Medulla oblongata (tissue), 1 donor: Measurements from ENCODE around the gene PPIL3.
A peak's percentile ranks its signal among the peaks of the same experiment; 100 is the strongest.

ENCODE experiments used
- DNase-seq: peaks from one replicate; pipeline ENCODE4 v3.0.0-alpha.2; 2015; ENCODE audit errors: extremely low spot score

Gene PPIL3

DNA sequence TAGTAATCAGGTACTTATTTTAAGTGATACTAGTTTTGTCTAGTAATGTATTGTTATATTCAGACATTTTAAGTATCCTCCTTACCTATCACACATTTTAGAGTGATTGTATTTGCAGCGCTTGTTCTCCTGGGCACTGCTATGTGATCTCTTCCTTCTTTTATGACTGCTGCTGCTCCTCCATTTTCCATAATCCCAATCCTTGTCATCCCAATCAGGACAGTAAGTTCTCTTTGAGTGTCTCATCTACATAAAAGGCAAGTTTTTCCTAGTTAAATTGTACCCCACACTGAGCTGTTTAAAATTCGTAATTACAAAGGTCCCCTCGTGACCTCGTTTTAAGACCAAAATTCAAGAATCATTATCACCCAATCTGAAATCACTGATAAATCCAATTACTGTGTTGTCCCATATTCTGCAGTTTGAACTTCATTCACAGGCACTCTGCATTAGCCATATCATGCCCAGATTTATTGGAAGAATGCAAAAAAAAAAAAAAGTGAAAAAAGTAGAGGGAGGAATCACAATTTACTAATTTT, 27.2 kb downstream of the PPIL3 start:
- DNase-seq, result peak; percentile 55

DNA sequence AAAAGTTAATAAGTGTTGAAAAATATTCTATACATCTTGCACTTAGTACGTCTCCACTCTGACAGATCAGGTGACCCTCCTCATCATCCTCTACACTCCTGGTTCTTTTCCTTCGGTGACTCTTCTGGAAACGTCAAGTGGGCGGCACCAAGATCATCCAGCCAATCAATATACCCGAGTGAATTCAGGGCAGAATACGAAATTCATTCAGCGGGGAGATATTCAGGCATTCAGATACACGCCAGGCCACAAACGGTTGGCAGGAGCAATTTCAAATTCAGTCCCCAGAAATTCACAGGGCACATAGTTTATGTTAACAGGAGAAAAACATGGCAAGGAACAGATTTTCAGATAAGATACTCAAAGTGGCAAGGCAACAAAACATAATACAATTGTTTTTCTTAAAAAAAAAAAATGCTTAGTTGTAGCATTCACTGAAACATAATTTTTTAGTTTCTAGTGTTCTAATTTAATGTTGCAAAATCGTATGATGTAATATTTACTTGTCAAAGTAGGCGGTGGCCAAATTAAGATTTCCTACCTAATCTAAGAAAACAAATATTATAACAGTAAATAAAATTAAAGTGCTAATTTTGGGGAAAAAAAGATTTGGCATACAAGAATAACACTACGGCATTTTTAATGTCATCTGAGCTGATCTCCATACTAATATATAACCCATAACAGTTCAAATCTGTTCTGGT, 28.6 kb downstream of the PPIL3 start:
- peak; percentile 76 for DNase-seq

DNA sequence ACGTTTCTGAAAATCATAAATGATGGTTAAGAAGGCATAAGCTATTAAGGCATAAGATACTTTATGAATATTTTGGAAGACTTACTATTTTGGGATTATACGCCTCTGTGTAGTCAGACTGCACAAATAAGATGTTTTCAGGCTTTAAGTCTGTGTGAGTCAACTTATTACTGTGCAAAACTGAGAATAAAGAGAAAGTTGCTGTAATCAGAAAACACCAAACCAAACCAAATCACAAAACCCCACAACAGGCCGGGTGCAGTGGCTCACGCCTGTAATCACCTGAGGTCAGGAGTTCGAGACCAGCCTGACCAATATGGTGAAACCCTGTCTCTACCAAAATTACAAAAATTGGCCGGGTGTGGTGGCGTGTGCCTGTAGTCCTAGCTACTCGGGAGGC, 32.1 kb downstream of the PPIL3 start:
- no peak for DNase-seq

DNA sequence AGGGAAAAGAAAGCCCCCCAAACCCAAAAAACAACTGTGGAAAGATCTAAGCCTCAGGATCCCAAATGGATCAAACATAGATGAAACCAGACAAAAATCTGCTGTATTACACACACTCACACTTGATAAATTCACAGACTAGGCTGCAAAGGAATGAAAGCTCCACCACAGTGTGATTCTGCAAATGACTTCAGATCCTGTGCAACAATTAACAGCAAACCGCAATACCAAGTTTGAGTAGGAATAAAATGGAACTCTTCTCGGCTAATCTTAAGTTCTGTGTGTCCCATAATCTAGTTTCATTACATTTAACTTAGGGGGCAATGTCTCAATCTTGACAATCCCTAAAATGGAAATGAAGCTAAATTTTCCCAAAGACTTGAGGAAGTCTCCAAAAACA, 36.3 kb downstream of the PPIL3 start:
- DNase-seq, result no peak

DNA sequence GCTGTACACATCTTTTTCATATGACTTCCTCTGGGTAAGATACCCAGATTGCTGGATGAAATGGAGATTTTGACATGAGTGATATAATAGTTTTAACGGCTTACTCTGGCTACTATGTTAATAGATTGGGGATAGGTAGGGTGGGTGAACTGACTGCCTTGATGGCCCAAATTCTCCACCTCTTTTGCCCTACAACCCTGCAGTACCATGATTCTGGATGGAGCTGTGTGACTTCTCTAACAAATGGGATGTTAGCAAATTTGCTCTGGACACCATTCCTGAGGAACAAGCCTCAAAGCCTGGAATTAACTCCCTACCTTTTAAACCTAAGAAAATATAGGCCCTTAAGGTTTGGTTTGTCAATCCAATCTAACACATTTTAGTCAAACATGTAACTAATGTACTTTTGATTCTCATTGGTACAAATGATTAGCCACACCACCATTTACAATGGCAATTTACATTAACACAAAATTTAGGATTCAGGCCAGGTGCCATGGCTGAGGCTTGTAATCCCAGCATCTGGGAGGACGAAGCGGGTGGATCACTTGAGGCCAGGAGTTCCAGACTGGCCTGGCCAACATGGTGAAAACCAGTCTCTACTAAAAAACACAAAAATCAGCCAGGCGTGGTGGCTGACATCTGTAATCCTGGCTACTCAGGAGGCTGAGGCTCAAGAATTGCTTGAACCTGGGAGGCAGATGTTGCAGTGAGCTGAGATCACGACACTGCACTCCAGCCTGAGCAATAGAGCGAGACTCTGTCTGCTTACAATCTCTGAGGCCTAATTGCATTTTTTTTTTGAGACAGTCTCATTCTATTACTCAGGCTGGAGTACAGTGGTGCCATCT, 37.3 kb downstream of the PPIL3 start:
- DNase-seq, result no peak

DNA sequence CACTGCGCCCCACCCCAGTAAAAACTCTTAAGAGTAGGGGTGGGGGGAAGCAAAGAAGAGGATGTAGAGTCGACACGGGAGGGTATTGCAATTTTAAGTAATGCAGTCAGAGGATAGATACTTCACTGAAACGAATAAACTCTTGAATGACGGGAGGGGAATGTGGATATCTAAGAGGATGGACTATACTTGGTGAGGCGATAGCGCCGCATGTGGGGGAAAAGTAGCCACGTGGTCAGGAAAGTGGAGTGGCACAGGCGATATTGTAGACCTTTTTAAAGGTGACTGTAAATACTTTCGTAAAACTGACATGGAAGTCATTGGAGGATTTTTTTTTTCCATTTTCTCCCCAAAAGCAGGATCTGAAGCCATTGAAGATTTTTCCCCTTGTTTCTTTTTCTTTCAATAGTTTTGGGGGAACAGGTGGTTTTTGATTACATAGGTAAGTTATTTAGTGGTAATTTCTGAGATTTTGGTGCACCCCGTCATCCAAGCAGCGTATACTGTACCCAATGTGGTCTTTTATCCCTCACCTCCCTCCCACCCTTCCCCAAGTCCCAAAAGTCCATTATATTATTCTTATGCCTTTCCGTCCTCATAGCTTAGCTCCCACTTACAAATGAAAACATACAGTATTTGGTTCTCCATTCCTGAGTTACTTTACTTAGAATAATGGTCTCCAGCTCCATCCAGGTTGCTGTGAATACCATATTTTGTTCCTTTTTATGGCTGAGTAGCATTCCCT, 38.2 kb downstream of the PPIL3 start:
- no peak for DNase-seq

DNA sequence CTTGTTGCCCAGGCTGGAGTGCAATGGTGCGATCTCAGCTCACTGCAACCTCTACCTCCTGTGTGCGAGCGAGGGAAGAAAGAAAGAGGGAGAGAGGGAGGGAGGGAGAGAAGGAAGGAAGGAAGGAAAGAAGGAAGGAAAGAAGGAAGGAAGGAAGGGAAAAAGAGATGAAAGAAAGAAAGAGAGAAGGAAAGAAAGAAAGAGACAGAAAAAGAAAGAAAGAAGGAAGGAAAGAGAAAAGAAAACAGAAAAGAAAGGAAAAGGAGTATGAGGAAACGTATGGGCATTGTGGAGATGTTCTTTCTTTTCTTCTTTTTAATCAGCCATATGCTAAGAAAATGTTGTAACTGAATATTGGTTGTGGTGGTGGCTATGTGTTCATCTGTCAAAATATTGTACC, 40.9 kb downstream of the PPIL3 start:
- DNase-seq, result no peak

DNA sequence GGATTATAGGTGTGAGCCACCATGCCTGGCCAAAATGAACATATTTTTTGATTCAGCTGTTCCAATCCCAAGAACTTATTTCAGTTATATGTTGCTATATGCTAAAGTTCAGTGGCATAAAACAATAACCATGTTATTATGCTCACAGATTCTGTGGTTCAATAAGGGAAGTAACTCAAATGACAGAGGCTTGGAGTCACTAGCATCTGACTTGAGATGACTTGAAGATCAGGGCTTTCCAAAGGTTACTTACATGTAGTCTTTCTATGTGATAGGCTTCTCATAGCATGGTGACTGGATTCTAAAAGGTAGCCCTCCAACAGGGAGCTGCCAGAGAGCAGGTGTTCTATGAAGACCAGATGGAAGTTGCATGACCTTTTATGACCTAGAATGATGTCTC, 41.6 kb downstream of the PPIL3 start:
- DNase-seq, result no peak

DNA sequence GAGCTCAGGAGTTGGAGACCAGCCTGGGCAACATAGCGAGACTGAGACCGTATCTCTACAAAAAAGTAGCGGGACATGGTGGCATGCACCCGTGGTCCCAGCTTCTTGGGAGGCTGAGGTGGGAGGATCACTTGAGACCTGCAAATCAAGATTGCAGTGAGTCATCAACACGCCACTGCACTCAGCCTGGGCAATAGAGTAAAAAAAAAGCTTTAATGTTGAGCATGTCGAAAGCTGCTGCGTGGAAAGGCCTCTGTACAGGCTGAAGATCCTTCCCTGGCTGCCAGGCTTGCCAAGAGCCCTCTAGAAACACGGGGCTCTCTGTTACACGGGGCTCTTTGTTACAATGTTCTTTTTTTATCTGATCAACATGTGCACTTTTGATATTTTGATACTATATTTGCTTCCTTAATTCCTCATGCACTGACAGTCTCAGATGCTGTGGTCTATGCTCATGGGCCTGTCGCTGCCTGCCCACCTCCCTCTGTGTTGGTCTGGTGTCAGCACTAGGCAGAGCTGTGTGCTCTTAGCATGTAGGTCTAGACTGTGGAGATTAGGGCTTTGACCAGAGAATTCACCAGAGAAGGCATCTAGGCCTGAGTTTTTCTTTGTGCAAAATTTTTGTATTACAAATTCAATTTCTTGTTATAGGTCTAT, 43.1 kb downstream of the PPIL3 start:
- DNase-seq, result no peak

DNA sequence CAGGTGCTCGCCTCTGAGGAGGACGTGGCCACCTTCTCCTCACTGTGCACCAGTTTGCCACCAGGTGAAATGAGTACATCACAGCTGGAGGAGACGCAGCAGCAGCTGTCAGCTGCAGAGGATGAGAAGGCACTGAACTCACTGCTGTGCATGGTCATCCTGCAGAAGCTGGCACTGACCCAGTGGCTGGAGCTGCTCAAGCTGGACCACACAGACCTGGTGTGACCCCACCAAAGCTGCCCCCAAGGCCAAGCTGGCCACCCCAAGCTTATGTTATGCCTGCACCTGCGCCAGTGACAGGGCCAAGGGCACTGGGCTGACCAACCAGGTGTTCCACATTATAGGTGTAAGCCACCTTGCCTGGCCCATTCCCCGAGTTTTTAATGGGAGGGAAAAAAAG, 43.7 kb downstream of the PPIL3 start:
- DNase-seq, result no peak

DNA sequence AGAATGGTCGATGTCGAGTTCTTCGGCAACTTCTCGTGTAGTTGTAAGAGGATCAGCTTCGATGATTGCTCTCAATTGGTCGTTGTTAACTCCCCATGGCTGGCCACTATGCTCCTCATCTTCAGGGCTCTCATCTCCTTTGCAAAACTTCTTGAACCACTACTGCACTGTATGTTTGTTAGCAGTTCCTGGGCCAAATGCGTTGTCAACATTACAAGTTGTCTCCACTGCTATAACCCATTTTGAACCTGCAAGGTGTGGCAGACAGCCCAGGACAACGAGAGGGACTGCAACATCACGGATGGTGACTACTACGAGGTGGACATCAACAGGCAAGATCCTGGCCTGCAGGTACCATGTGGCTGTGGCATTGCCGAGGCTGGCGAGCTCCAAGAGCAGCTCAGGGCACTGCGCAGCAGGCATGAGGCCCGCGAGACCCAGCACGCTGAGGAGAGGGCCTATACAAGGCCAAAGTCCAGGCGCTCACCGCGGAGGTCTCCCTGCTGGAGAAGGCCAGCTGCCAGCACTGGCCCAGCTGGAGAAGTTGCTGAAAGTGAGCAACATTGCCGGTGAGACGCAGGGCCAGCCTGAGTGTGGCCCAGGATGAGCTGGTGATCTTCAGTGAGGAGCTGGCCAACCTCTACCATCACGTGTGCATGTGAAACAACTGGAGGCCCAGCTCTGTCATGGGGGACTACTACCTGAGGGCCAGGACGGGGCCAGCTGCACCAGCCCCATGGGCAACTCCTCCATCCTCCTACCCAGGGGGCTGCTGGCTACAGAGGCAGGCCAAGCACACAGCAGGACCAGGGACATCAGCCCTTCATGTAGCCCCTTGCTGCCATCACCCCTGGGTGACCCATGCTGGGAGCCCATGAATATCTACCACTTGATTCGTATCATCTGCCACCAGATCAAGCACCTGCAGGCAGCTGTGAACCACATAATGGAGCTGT, 44.6 kb downstream of the PPIL3 start:
- no peak for DNase-seq

DNA sequence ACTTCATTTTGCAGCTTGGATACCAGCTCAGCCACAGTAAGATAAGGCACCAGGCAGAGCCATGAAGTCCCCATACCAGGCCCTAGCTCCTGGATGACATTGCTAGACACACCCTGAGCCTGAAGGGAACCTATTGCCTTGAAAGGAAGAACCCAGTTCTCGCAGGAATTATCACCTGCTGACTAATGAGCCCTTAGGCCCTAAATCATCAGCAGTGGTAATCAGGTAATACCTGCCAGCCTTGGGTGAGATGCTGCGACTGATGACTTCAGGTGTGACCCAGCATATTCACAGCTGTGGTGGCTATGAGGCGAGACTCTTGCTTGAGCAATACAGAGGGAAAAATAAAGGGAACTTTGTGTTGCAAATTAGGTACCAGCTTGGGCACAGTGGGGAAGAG, 49.4 kb downstream of the PPIL3 start:
- no peak for DNase-seq

DNA sequence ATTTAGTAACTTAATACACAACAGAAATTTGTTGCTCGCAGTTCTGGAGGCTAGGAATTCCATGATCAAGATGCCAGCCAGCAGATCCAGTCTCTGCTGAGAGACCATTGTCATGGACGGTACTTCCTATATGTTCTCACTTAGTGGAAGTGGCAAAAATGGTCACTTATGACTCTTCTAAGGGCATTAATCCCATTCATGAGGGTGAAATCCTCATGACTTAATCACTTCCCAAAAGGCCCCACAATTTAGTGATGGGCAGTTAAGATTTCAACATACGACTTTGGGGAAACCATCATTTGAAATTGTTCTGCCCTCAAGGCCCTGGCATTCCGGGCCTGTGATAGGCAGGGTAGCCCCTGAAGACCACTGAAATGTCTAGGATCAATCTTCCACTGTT, 54.2 kb downstream of the PPIL3 start:
- DNase-seq, result no peak

DNA sequence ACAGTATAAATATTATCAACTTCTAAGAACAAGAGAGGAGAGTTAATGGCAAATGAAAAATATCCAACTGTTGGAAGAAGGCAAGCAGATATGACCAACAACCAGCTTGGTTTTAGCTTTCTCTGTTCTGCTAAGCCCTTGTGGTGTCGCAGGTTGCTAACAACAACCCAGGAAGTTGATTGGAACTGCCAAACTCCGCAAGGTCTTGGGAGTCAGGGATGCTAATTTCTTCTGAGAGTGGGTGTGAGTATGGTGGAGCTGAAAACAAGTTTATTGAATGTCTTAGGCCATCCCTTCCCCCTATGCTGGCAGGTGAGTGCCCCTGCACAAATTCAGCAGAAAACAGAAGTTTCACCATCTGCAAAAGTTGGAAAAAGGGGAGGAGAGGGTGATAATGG, 59.6 kb downstream of the PPIL3 start:
- no peak for DNase-seq

DNA sequence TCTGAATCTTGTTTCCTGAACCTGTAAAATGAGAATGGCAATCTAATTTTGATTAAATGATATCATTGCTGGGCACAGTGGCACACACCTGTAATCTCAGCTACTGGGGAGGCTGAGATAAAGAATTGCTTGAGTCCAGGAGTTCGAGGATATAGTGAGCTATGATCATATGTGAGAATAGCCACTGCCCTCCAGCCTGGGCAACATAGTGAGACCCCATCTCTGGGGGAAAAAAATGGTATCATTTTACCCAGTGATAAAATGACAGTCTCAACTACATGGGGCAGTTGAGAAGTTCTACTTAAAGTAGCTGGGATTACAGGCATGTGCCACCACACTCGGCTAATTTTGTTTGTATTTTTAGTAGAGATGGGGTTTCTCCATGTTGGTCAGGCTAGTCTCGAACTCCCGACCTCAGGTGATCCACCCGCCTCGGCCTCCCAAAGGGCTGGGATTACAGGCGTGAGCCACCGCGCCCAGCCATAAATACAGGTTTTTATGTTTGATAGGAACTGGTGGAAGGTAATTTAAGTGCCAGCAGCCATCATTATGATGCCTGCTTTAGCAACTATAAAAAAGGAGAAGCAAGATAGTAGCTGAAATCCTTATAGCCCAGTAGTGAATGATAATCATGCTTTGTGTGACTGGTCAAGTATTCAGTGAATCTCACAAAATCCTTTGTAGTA, 60.2 kb downstream of the PPIL3 start:
- no peak for DNase-seq

DNA sequence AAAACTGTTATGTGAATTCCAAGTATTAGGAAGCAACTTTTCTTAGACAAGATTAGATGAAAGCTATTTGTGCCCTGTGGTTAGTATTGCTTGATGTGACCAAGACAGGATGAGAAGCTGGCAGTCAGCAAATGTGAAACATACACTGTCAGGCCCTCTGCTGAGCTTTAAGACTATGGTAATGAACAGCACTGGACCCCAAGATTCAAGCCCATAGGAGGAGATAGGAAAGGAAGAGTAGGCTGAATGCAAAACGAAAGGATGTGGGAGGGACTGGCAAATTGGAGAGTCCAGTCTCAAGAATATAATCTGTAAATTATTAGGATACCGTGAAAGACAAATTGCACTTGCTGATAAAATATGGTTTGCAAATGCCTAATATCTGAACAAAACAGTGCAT, 60.8 kb downstream of the PPIL3 start:
- DNase-seq, result no peak

DNA sequence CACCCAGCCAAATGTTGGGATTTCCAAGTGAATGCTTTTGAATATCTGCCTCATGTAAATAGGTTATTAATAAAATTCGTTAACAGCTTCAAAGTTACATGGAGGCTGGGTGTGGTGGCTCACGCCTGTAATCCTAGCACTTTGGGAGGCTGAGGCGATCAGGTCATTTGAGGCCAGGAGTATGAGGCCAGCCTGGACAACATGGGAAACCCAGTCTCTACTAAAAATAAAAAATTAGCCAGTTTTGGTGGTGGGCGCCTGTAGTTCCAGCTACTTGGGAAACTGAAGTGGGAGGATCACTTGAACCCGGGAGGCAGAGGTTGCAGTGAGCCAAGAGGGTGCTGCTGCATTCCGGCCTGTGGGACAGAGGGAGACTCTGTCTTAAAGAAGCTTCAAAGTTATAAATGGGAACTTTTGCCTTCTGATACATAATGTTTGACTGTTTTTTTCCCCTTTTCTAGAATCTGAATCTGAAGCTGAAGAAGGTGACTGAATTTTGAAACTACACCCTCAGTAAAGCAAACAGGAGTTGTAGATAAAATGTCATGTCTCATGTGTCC, 67.1 kb downstream of the PPIL3 start:
- DNase-seq, result no peak
